ENCODE data around the gene DES. TPM values are rescaled to one million over a fixed set of nuclear protein-coding genes. Genes with fewer than 3 reads are reported as not detected.

The DES gene
- total and polyA plus RNA-seq, 2 of the 13 experiments (the other 11 are each of a cell fraction or from before 2014, with no cell fraction given), result not detected

DNA sequence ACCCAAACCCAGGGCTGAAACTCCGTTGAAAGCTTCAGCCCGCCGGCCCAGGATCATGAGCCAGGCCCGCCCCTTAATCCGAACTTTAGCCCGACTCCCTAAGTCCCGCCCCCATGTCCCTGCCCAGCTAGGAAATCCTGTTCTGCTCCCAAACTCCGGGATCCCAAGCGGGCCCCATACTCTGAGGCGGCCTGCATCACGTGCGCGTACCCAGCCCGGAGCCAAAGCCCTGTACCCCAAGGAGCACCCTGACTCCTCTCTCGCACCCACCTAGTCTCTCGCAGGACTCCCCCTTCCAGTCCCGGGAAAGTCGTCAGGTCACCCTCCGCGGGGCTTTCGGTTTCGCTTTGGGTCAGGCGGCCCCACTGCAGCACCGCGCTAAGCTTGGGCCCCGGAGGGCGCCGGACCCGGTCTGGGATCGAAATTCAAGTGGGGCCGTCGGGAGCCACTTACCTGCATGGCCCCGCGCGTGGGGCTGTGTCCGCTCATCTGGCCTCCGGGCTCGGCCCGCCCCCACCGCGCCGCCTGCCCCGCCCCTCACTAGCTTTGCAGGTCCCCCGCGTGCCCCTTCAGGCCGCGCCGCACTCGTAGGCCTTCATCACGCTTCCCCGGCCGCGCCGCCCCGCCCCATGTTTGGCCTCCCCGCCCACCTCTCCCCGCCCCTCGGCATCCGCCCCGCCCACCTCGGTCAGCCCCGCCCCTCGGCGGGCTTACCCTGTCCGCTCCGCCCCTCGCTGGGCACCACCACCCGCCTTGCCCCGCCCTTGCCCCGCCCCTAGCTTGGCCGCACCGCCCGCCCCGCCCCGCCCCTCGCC, 30.7 kb upstream of the DES start, which contains the start of gene DNPEP (continued):
- 0 out of 2 replicates have a peak, but pooled peaks have one; percentile 41 for TF ChIP-seq PAX8 (CRISPR knock-in tag; IDR thresholded peaks at IDR 0.05; ENCODE audit: borderline replicate concordance)
- TF ChIP-seq, protein P1, sequence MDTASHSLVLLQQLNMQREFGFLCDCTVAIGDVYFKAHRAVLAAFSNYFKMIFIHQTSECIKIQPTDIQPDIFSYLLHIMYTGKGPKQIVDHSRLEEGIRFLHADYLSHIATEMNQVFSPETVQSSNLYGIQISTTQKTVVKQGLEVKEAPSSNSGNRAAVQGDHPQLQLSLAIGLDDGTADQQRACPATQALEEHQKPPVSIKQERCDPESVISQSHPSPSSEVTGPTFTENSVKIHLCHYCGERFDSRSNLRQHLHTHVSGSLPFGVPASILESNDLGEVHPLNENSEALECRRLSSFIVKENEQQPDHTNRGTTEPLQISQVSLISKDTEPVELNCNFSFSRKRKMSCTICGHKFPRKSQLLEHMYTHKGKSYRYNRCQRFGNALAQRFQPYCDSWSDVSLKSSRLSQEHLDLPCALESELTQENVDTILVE (CRISPR knock-in tag; IDR thresholded peaks at IDR 0.05), result peak; percentile 78
- TF ChIP-seq HOXD1 (CRISPR knock-in tag; IDR thresholded peaks at IDR 0.05), result no peak
- TF ChIP-seq, protein P2, sequence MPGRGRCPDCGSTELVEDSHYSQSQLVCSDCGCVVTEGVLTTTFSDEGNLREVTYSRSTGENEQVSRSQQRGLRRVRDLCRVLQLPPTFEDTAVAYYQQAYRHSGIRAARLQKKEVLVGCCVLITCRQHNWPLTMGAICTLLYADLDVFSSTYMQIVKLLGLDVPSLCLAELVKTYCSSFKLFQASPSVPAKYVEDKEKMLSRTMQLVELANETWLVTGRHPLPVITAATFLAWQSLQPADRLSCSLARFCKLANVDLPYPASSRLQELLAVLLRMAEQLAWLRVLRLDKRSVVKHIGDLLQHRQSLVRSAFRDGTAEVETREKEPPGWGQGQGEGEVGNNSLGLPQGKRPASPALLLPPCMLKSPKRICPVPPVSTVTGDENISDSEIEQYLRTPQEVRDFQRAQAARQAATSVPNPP (CRISPR knock-in tag; IDR thresholded peaks at IDR 0.05), result 0 out of 2 replicates have a peak, but pooled peaks have one; percentile 55
- no peak for TF ChIP-seq EZH2 (conservative IDR thresholded peaks at IDR 0.05; ENCODE audit: low read depth, low read length)
- peak; percentile 53 for TF ChIP-seq HNRNPLL (IDR thresholded peaks at IDR 0.05; ENCODE audit: low read depth, low read length, poor library complexity, severe bottlenecking)
- TF ChIP-seq IRF2 (CRISPR knock-in tag; IDR thresholded peaks at IDR 0.05), result peak; percentile 100
- peak; percentile 69; the same call in 1 of the 2 replicates for TF ChIP-seq ZSCAN25 (CRISPR knock-in tag; IDR thresholded peaks at IDR 0.05)
- TF ChIP-seq KAT8 (CRISPR knock-in tag; IDR thresholded peaks at IDR 0.05), result peak; percentile 83
- peak; percentile 65 for TF ChIP-seq POGZ (CRISPR knock-in tag; IDR thresholded peaks at IDR 0.05)
- 0 out of 2 replicates have a peak, but pooled peaks have one; percentile 39 for TF ChIP-seq MEIS1 (CRISPR knock-in tag; IDR thresholded peaks at IDR 0.05; ENCODE audit: borderline replicate concordance)
- TF ChIP-seq, protein P3, sequence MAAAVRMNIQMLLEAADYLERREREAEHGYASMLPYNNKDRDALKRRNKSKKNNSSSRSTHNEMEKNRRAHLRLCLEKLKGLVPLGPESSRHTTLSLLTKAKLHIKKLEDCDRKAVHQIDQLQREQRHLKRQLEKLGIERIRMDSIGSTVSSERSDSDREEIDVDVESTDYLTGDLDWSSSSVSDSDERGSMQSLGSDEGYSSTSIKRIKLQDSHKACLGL (CRISPR knock-in tag; IDR thresholded peaks at IDR 0.05), result peak; percentile 88
- TF ChIP-seq RBM39 (IDR thresholded peaks at IDR 0.05; ENCODE audit: low read depth, low read length, poor library complexity, severe bottlenecking), result peak; percentile 82
- no peak for TF ChIP-seq ATRX (CRISPR knock-in tag; IDR thresholded peaks at IDR 0.05; ENCODE audit: borderline replicate concordance)
- TF ChIP-seq ZNF331 (CRISPR knock-in tag; IDR thresholded peaks at IDR 0.05), result peak; percentile 32; the same call in 1 of the 2 replicates
- TF ChIP-seq PHF20 (CRISPR knock-in tag; IDR thresholded peaks at IDR 0.05), result peak; percentile 47
- TF ChIP-seq ZNF253 (CRISPR knock-in tag; IDR thresholded peaks at IDR 0.05; ENCODE audit: borderline replicate concordance), result peak; percentile 42; the same call in 1 of the 2 replicates
- TF ChIP-seq, protein P4, sequence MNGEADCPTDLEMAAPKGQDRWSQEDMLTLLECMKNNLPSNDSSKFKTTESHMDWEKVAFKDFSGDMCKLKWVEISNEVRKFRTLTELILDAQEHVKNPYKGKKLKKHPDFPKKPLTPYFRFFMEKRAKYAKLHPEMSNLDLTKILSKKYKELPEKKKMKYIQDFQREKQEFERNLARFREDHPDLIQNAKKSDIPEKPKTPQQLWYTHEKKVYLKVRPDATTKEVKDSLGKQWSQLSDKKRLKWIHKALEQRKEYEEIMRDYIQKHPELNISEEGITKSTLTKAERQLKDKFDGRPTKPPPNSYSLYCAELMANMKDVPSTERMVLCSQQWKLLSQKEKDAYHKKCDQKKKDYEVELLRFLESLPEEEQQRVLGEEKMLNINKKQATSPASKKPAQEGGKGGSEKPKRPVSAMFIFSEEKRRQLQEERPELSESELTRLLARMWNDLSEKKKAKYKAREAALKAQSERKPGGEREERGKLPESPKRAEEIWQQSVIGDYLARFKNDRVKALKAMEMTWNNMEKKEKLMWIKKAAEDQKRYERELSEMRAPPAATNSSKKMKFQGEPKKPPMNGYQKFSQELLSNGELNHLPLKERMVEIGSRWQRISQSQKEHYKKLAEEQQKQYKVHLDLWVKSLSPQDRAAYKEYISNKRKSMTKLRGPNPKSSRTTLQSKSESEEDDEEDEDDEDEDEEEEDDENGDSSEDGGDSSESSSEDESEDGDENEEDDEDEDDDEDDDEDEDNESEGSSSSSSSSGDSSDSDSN (CRISPR knock-in tag; IDR thresholded peaks at IDR 0.05), result peak; percentile 66
- no peak for TF ChIP-seq ZNF530 (CRISPR knock-in tag; IDR thresholded peaks at IDR 0.05; ENCODE audit: low read depth)
- no peak for TF ChIP-seq ZNF382 (CRISPR knock-in tag; IDR thresholded peaks at IDR 0.05; ENCODE audit: borderline replicate concordance)
- TF ChIP-seq ZNF660 (CRISPR knock-in tag; IDR thresholded peaks at IDR 0.05; ENCODE audit: borderline replicate concordance, low read depth), result no peak
- peak; percentile 86; the same call in 1 of the 2 replicates for TF ChIP-seq KDM5A (IDR thresholded peaks at IDR 0.05; ENCODE audit: borderline replicate concordance, low read length)
- TF ChIP-seq GTF2F1 (IDR thresholded peaks at IDR 0.05; ENCODE audit: low read length), result no peak

Data from HepG2 (cell line).